HTR-8/SVneo (cell line): ENCODE results near the gene TNN.
"Not testable (repeated sequence)": the region's sequence is repeated elsewhere in the genome, so short reads cannot be mapped to it uniquely, and the experiment has no call there.

Source experiments
- DNase-seq: peaks from one replicate; pipeline ENCODE4 v3.0.0; 2011; ENCODE audit warnings: low spot score, mixed read lengths; ENCODE audit not compliant: insufficient read length
- FAIRE-seq: peaks from 2 replicates; lab custom pipeline; 2011; peaks lifted over from hg19 to GRCh38; lab: Jason Lieb, UNC

Gene TNN

GRCh38 chr1:175106536-175106935 lies 38.9 kb downstream of the TNN start:
- FAIRE-seq, DNase-seq: not testable (repeated sequence)

- not testable (repeated sequence) for FAIRE-seq, DNase-seq
Observed at GRCh38 chr1:175108331-175108820, 40.7 kb downstream of the TNN start.

- FAIRE-seq (no peak), DNase-seq (no peak)
Observed at GRCh38 chr1:175114996-175115395, 47.4 kb downstream of the TNN start.

GRCh38 chr1:175116210-175116798 lies 48.7 kb downstream of the TNN start:
- FAIRE-seq (no peak), DNase-seq (no peak)

- no peak for FAIRE-seq
- DNase-seq: no peak
Observed at GRCh38 chr1:175116903-175117302, 49.3 kb downstream of the TNN start.

- no peak for DNase-seq
- FAIRE-seq: no peak
Observed at GRCh38 chr1:175118375-175119367, 51.0 kb downstream of the TNN start.

GRCh38 chr1:175120511-175120910 lies 52.9 kb downstream of the TNN start:
- FAIRE-seq: no peak
- DNase-seq: no peak

GRCh38 chr1:175124861-175125260 lies 57.2 kb downstream of the TNN start:
- no peak for FAIRE-seq
- no peak for DNase-seq

GRCh38 chr1:175126347-175126746 lies 58.7 kb downstream of the TNN start:
- DNase-seq (no peak), FAIRE-seq (no peak)

- no peak for DNase-seq
- no peak for FAIRE-seq
Observed at GRCh38 chr1:175127565-175127964, 59.9 kb downstream of the TNN start.

GRCh38 chr1:175128523-175128922 lies 60.9 kb downstream of the TNN start:
- DNase-seq (no peak), FAIRE-seq (no peak)

- DNase-seq (no peak), FAIRE-seq (no peak)
Observed at GRCh38 chr1:175129182-175129581, 61.5 kb downstream of the TNN start.

GRCh38 chr1:175129644-175129996 lies 62.0 kb downstream of the TNN start:
- DNase-seq: no peak
- FAIRE-seq: no peak

- FAIRE-seq: no peak
- no peak for DNase-seq
Observed at GRCh38 chr1:175129997-175130648, 62.5 kb downstream of the TNN start.

GRCh38 chr1:175130649-175131045 lies 63.0 kb downstream of the TNN start:
- FAIRE-seq: no peak
- DNase-seq: no peak

GRCh38 chr1:175131095-175131494 lies 63.5 kb downstream of the TNN start:
- FAIRE-seq (no peak), DNase-seq (no peak)

GRCh38 chr1:175132436-175132835 lies 64.8 kb downstream of the TNN start:
- DNase-seq (no peak), FAIRE-seq (no peak)

GRCh38 chr1:175133673-175134435 lies 66.2 kb downstream of the TNN start:
- DNase-seq: no peak
- FAIRE-seq: no peak

- no peak for DNase-seq
- no peak for FAIRE-seq
Observed at GRCh38 chr1:175134500-175134899, 66.9 kb downstream of the TNN start.

- DNase-seq: no peak
- FAIRE-seq: no peak
Observed at GRCh38 chr1:175136246-175136645, 68.6 kb downstream of the TNN start.
